Measurements from ENCODE around the gene AGBL5.

DNA sequence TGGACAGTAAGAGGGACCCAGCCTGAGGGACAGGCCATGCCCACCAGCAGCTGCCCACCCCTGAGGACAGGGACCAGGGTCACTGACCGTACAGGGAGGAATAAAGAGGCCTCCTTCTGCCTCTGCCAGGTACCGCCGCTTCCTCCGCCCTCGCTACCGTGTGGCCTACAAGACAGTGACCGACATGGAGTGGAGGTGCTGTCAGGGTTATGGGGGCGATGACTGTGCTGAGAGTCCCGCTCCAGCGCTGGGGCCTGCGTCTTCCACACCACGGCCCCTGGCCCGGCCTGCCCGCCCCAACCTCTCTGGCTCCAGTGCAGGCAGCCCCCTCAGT, 29.1 kb downstream of the AGBL5 start:
- TF ChIP-seq, protein P1, sequence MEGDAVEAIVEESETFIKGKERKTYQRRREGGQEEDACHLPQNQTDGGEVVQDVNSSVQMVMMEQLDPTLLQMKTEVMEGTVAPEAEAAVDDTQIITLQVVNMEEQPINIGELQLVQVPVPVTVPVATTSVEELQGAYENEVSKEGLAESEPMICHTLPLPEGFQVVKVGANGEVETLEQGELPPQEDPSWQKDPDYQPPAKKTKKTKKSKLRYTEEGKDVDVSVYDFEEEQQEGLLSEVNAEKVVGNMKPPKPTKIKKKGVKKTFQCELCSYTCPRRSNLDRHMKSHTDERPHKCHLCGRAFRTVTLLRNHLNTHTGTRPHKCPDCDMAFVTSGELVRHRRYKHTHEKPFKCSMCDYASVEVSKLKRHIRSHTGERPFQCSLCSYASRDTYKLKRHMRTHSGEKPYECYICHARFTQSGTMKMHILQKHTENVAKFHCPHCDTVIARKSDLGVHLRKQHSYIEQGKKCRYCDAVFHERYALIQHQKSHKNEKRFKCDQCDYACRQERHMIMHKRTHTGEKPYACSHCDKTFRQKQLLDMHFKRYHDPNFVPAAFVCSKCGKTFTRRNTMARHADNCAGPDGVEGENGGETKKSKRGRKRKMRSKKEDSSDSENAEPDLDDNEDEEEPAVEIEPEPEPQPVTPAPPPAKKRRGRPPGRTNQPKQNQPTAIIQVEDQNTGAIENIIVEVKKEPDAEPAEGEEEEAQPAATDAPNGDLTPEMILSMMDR (IDR thresholded peaks at IDR 0.05; ENCODE audit: low read length): no peak
- TF ChIP-seq EZH2 (optimal IDR thresholded peaks at IDR 0.05; ENCODE audit: low read depth, low read length): no peak

Measured in MM.1S (cell line).